ENCODE results near the gene ALX3.

GRCh38 chr1:110048923-110049601, 21.4 kb downstream of the ALX3 start:
- TF ChIP-seq, protein P1, sequence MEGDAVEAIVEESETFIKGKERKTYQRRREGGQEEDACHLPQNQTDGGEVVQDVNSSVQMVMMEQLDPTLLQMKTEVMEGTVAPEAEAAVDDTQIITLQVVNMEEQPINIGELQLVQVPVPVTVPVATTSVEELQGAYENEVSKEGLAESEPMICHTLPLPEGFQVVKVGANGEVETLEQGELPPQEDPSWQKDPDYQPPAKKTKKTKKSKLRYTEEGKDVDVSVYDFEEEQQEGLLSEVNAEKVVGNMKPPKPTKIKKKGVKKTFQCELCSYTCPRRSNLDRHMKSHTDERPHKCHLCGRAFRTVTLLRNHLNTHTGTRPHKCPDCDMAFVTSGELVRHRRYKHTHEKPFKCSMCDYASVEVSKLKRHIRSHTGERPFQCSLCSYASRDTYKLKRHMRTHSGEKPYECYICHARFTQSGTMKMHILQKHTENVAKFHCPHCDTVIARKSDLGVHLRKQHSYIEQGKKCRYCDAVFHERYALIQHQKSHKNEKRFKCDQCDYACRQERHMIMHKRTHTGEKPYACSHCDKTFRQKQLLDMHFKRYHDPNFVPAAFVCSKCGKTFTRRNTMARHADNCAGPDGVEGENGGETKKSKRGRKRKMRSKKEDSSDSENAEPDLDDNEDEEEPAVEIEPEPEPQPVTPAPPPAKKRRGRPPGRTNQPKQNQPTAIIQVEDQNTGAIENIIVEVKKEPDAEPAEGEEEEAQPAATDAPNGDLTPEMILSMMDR (conservative IDR thresholded peaks at IDR 0.05; ENCODE audit: low read depth, low read length), result no peak
- no peak for TF ChIP-seq FOS (IDR thresholded peaks at IDR 0.05; ENCODE audit: low read depth, low read length)
